ENCODE results near the gene ERICH4.

Gene ERICH4

GRCh38 chr19:41437944-41438574 is 4.9 kb upstream of the ERICH4 start:
- H2AFZ ChIP-seq (ENCODE audit: low read depth, low read length) = no peak overlapping the region
- H3K4me2 ChIP-seq (ENCODE audit: insufficient read depth, low read length) = peak overlapping the region; percentile 71
- no peak overlapping the region for H3K27ac ChIP-seq (ENCODE audit: low read length)
- no peak for DNase-seq
- H3K4me1 ChIP-seq (ENCODE audit: insufficient read depth, low read length) = peaks cover 21% of the 10 kb centered on the region
- no peaks in the 10 kb centered on the region for H3K9me3 ChIP-seq (ENCODE audit: insufficient read depth, low read length, severe bottlenecking)
- no peaks in the 10 kb centered on the region for H4K20me1 ChIP-seq (ENCODE audit: insufficient read depth, low read length)
- H3K36me3 ChIP-seq (ENCODE audit: insufficient read depth, low read length) = peaks cover 22% of the 10 kb centered on the region
- ATAC-seq (ENCODE audit: insufficient read depth, low read depth) = no peak
- peaks cover 16% of the 10 kb centered on the region for H3K79me2 ChIP-seq (ENCODE audit: insufficient read depth, low read length)
- TF ChIP-seq CTCF (IDR thresholded peaks at IDR 0.05; ENCODE audit: borderline replicate concordance, extremely low read depth, low read length, poor library complexity, severe bottlenecking) (no peak), EZH2 (IDR thresholded peaks at IDR 0.05; ENCODE audit: borderline replicate concordance, low read depth, low read length, severe bottlenecking) (no peak)
- peak overlapping the region in 1 of 2 experiments; percentile 75; a peak in 1 of 4 replicates for H3K4me3 ChIP-seq (ENCODE audit: low read depth in 1 of 2, low read length in 2 of 2)
- H3K9ac ChIP-seq (ENCODE audit: low read depth, low read length) = no peak overlapping the region
- no peaks in the 10 kb centered on the region for H3K27me3 ChIP-seq (ENCODE audit: insufficient read depth, low read length, poor library complexity)

GRCh38 chr19:41439441-41440222 is 3.3 kb upstream of the ERICH4 start, which contains the start of gene DMAC2:
TSS of gene DMAC2 (minus strand) at chr19:41439912. CDS start at chr19:41439899, 13 bp downstream.
- DNase-seq (peak; percentile 97), ATAC-seq (ENCODE audit: insufficient read depth, low read depth) (peak; percentile 95)
- H3K27me3 ChIP-seq (ENCODE audit: insufficient read depth, low read length, poor library complexity) = no peaks in the 10 kb centered on the region
- peak within 1 kb of the TSS; percentile 90 for H3K27ac ChIP-seq (ENCODE audit: low read length)
- peaks cover 21% of the 10 kb centered on the region for H3K4me1 ChIP-seq (ENCODE audit: insufficient read depth, low read length)
- no peaks in the 10 kb centered on the region for H4K20me1 ChIP-seq (ENCODE audit: insufficient read depth, low read length)
- H3K79me2 ChIP-seq (ENCODE audit: insufficient read depth, low read length) = peaks cover 16% of the 10 kb centered on the region
- peaks cover 16% of the 10 kb centered on the region for H3K36me3 ChIP-seq (ENCODE audit: insufficient read depth, low read length)
- H2AFZ ChIP-seq (ENCODE audit: low read depth, low read length) = peak within 1 kb of the TSS; percentile 91
- no peaks in the 10 kb centered on the region for H3K9me3 ChIP-seq (ENCODE audit: insufficient read depth, low read length, severe bottlenecking)
- peak within 1 kb of the TSS; percentile 29 to 75; a peak in 3 of 4 replicates for H3K4me3 ChIP-seq (ENCODE audit: low read depth in 1 of 2, low read length in 2 of 2)
- peak within 1 kb of the TSS; percentile 56 for H3K9ac ChIP-seq (ENCODE audit: low read depth, low read length)
- TF ChIP-seq CTCF (IDR thresholded peaks at IDR 0.05; ENCODE audit: borderline replicate concordance, extremely low read depth, low read length, poor library complexity, severe bottlenecking) = peak; percentile 81
- no peak for TF ChIP-seq EZH2 (IDR thresholded peaks at IDR 0.05; ENCODE audit: borderline replicate concordance, low read depth, low read length, severe bottlenecking)
- H3K4me2 ChIP-seq (ENCODE audit: insufficient read depth, low read length) = peak within 1 kb of the TSS; percentile 71

GRCh38 chr19:41441321-41441945 is 1.5 kb upstream of the ERICH4 start:
- H3K79me2 ChIP-seq (ENCODE audit: insufficient read depth, low read length) = peaks cover 16% of the 10 kb centered on the region
- no peaks in the 10 kb centered on the region for H3K27me3 ChIP-seq (ENCODE audit: insufficient read depth, low read length, poor library complexity)
- H3K9me3 ChIP-seq (ENCODE audit: insufficient read depth, low read length, severe bottlenecking) = no peaks in the 10 kb centered on the region
- H3K4me2 ChIP-seq (ENCODE audit: insufficient read depth, low read length) = no peak overlapping the region
- no peak overlapping the region for H3K9ac ChIP-seq (ENCODE audit: low read depth, low read length)
- no peak overlapping the region for H3K4me3 ChIP-seq (ENCODE audit: low read depth in 1 of 2, low read length in 2 of 2)
- peaks cover 12% of the 10 kb centered on the region for H3K36me3 ChIP-seq (ENCODE audit: insufficient read depth, low read length)
- TF ChIP-seq CTCF (IDR thresholded peaks at IDR 0.05; ENCODE audit: borderline replicate concordance, extremely low read depth, low read length, poor library complexity, severe bottlenecking) = no peak
- TF ChIP-seq EZH2 (IDR thresholded peaks at IDR 0.05; ENCODE audit: borderline replicate concordance, low read depth, low read length, severe bottlenecking) = no peak
- no peak overlapping the region for H2AFZ ChIP-seq (ENCODE audit: low read depth, low read length)
- DNase-seq = no peak
- no peak for ATAC-seq (ENCODE audit: insufficient read depth, low read depth)
- peaks cover 21% of the 10 kb centered on the region for H3K4me1 ChIP-seq (ENCODE audit: insufficient read depth, low read length)
- no peak overlapping the region for H3K27ac ChIP-seq (ENCODE audit: low read length)
- no peaks in the 10 kb centered on the region for H4K20me1 ChIP-seq (ENCODE audit: insufficient read depth, low read length)

All from DND-41 (cell line).